Activated naive CD8-positive, alpha-beta T cell treated with anti-CD3 and anti-CD28 coated beads, Interleukin-2, amount 10 ng/mL, durations not matched to agents 7 days and 5 days (primary cell): Measurements from ENCODE around the gene MKI67. TPM values are rescaled to one million over a fixed set of nuclear protein-coding genes. Genes with fewer than 3 reads are reported as not detected.
A peak's percentile ranks its signal among the peaks of the same experiment; 100 is the strongest.

Experiments
- ATAC-seq: fragments of 150-1000 bp; cut with Tn5 transposase; one replicate; pipeline ENCODE4 v1.10.0; 2021; ENCODE audit warnings: low read depth, moderate library complexity
- POLR2A ChIA-PET: fragments of 350-600 bp; sonication (Branson Sonifier 250); formaldehyde crosslinking; loops from one replicate; lab custom pipeline; 2021; ENCODE audit warnings: antibody characterized with exemption; lab: Charles Lee
- DNase-seq: peaks from one replicate; pipeline ENCODE4 v3.0.0; 2021
- H3K27ac Mint-ChIP-seq: one replicate; pipeline ENCODE4 v1.8.0; 2022; ENCODE audit warnings: mild to moderate bottlenecking, mixed read lengths
- H3K27me3 Mint-ChIP-seq: one replicate; pipeline ENCODE4 v1.8.0; 2022; ENCODE audit warnings: mild to moderate bottlenecking, moderate library complexity, mixed read lengths
- H3K36me3 Mint-ChIP-seq: one replicate; pipeline ENCODE4 v1.8.0; 2021; ENCODE audit warnings: mild to moderate bottlenecking, mixed read lengths
- H3K4me1 Mint-ChIP-seq: one replicate; pipeline ENCODE4 v1.8.0; 2021; ENCODE audit warnings: mixed read lengths
- H3K4me3 Mint-ChIP-seq: one replicate; pipeline ENCODE4 v1.8.0; 2022; ENCODE audit warnings: mild to moderate bottlenecking, moderate library complexity, mixed read lengths
- H3K9me3 Mint-ChIP-seq: one replicate; pipeline ENCODE4 v1.8.0; 2021; ENCODE audit warnings: mixed read lengths
- total RNA-seq, 2 experiments: library from RNA; stranded (reverse); gene quantifications; one replicate each; pipeline ENCODE4 v1.2.3, GENCODE V29; 2021

MKI67 gene
- total RNA-seq, 2 experiments from 2014 or later = 256 to 280 TPM

DNA sequence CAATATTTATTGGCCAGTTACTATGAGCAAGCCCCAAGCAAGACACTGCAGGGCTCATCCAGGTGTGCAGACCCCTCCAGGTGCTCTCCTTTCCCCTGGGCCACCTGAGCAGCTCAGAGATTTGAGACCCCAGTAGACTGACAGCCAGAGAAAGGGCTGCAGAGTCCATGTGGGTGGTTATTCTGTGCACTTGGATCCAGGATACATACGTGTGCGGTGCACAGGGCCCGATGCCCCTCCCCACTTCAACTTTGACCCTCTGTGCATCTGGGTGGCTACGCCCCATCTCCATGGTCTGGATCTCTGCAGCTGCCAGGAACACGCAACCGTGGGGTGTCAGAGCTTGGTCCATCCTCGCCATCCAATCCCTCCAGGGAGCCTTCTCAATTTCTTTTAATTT lies 72.9 kb downstream of the MKI67 start:
- Mint-ChIP-seq H3K9me3 (no peaks in the 10 kb centered on the region), H3K4me3 (no peak overlapping the region), H3K27ac (no peak overlapping the region), H3K36me3 (peaks cover 44% of the 10 kb centered on the region), H3K27me3 (no peaks in the 10 kb centered on the region), H3K4me1 (peaks cover 34% of the 10 kb centered on the region)
- DNase-seq = no peak
- ATAC-seq = no peak
- POLR2A ChIA-PET = interaction anchor here (1.6 kb wide), 1 partner anchor 9 kb away, joined by 5 read pairs; no protein-coding TSS in a partner anchor

- no peak overlapping the region for H3K4me3 Mint-ChIP-seq
- H3K27ac Mint-ChIP-seq = no peak overlapping the region
- no peaks in the 10 kb centered on the region for H3K27me3 Mint-ChIP-seq
- H3K9me3 Mint-ChIP-seq = no peaks in the 10 kb centered on the region
- POLR2A ChIA-PET = interaction anchor here (1.6 kb wide), 1 partner anchor 9 kb away, joined by 5 read pairs; no protein-coding TSS in a partner anchor
- H3K36me3 Mint-ChIP-seq = peaks cover 39% of the 10 kb centered on the region
- DNase-seq (no peak), ATAC-seq (no peak)
- H3K4me1 Mint-ChIP-seq = peaks cover 33% of the 10 kb centered on the region
These were observed 73.5 kb downstream of the MKI67 start for GRCh38 chr10:128052696-128053095.

DNA sequence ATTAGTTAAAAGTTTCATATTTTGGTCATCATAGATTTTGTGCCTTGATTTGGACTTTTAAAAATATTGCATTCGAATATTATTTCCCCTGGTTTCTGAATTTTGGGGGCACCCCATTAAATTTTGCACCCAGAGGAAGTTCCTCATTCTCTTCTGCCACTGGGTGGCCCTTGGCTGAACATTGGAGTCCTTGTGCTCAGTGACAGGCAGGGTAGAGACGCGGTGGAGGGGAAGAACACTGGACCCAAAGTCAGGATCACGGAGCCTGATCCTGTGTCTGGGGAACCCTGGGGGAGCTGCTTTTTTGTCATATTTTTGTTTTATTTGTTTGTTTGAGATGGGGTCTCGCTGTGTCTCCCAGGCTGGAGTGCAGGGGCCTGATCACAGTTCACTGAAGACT lies 74.7 kb downstream of the MKI67 start:
- H3K27me3 Mint-ChIP-seq = no peaks in the 10 kb centered on the region
- no peak overlapping the region for H3K27ac Mint-ChIP-seq
- DNase-seq = no peak
- H3K4me3 Mint-ChIP-seq = no peak overlapping the region
- H3K36me3 Mint-ChIP-seq = peaks cover 35% of the 10 kb centered on the region
- ATAC-seq = no peak
- peaks cover 35% of the 10 kb centered on the region for H3K4me1 Mint-ChIP-seq
- H3K9me3 Mint-ChIP-seq = no peaks in the 10 kb centered on the region
- POLR2A ChIA-PET = interaction anchor here (0.5 kb wide), 1 partner anchor 27 kb away, joined by 4 read pairs; no protein-coding TSS in a partner anchor

GRCh38 chr10:128050936-128051335 lies 75.3 kb downstream of the MKI67 start:
- Mint-ChIP-seq H3K4me1 (peaks cover 35% of the 10 kb centered on the region), H3K27ac (peak overlapping the region; percentile 20), H3K36me3 (peaks cover 32% of the 10 kb centered on the region), H3K9me3 (no peaks in the 10 kb centered on the region), H3K4me3 (peak overlapping the region; percentile 51), H3K27me3 (no peaks in the 10 kb centered on the region)
- ATAC-seq (no peak), DNase-seq (no peak)
- POLR2A ChIA-PET = interaction anchor here (0.5 to 0.7 kb wide), 2 partner anchors 12 to 26 kb away, joined by 4 read pairs; no protein-coding TSS in a partner anchor

- Mint-ChIP-seq H3K36me3 (peaks cover 24% of the 10 kb centered on the region), H3K9me3 (no peaks in the 10 kb centered on the region), H3K27me3 (no peaks in the 10 kb centered on the region), H3K4me1 (peaks cover 33% of the 10 kb centered on the region), H3K27ac (peak overlapping the region; percentile 71), H3K4me3 (peak overlapping the region; percentile 51)
- ATAC-seq (no peak), DNase-seq (no peak)
- POLR2A ChIA-PET = interaction anchor here (0.7 kb wide), 1 partner anchor 12 kb away, joined by 3 read pairs; no protein-coding TSS in a partner anchor
These were observed 76.1 kb downstream of the MKI67 start for GRCh38 chr10:128050121-128050516.

GRCh38 chr10:128049226-128050120 lies 76.8 kb downstream of the MKI67 start:
- peak overlapping the region; percentile 91 for H3K4me3 Mint-ChIP-seq
- ATAC-seq (no peak), DNase-seq (no peak)
- peaks cover 33% of the 10 kb centered on the region for H3K4me1 Mint-ChIP-seq
- no peaks in the 10 kb centered on the region for H3K9me3 Mint-ChIP-seq
- H3K27ac Mint-ChIP-seq = no peak overlapping the region
- H3K27me3 Mint-ChIP-seq = no peaks in the 10 kb centered on the region
- H3K36me3 Mint-ChIP-seq = peaks cover 22% of the 10 kb centered on the region
- POLR2A ChIA-PET = interaction anchor here (0.7 to 3.6 kb wide), 8 partner anchors 10 to 76 kb away, joined by 3 to 125 read pairs (median 5); partner anchors contain the start of gene MKI67

DNA sequence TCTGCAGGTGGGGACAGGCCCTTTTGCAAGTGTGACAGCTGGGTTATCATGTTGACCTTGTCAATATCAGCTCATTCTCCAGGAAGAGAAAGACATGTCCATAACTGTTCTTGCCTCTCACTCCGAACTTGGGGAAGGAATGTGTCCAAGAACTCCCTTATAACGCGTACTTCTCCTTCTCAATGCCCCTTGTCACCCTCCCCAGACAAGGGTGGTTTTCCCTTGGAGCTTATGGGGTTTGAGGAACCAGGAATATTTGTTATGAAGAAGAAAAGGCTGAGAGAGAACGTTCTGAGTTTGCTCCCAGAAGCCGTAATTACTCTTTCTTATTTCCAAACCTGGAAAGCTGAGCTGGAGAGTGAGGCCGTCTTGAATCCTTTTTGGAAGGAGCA lies 77.4 kb downstream of the MKI67 start:
- peaks cover 33% of the 10 kb centered on the region for H3K4me1 Mint-ChIP-seq
- H3K9me3 Mint-ChIP-seq = no peaks in the 10 kb centered on the region
- H3K36me3 Mint-ChIP-seq = peaks cover 22% of the 10 kb centered on the region
- H3K4me3 Mint-ChIP-seq = peak overlapping the region; percentile 91
- DNase-seq = no peak
- no peaks in the 10 kb centered on the region for H3K27me3 Mint-ChIP-seq
- POLR2A ChIA-PET = interaction anchor here (0.7 to 3.6 kb wide), 7 partner anchors 11 to 77 kb away, joined by 3 to 125 read pairs (median 6); partner anchors contain the start of gene MKI67
- ATAC-seq = no peak
- peak overlapping the region; percentile 95 for H3K27ac Mint-ChIP-seq

GRCh38 chr10:128047991-128048818 lies 78.0 kb downstream of the MKI67 start:
- POLR2A ChIA-PET = interaction anchor here (0.7 to 3.6 kb wide), 11 partner anchors 9 to 133 kb away, joined by 3 to 125 read pairs (median 5); partner anchors contain the start of gene MKI67
- Mint-ChIP-seq H3K4me1 (peaks cover 33% of the 10 kb centered on the region), H3K36me3 (peaks cover 22% of the 10 kb centered on the region), H3K27ac (peak overlapping the region; percentile 95), H3K4me3 (peak overlapping the region; percentile 91), H3K27me3 (no peaks in the 10 kb centered on the region), H3K9me3 (no peaks in the 10 kb centered on the region)
- ATAC-seq (peak; percentile 38), DNase-seq (no peak)

DNA sequence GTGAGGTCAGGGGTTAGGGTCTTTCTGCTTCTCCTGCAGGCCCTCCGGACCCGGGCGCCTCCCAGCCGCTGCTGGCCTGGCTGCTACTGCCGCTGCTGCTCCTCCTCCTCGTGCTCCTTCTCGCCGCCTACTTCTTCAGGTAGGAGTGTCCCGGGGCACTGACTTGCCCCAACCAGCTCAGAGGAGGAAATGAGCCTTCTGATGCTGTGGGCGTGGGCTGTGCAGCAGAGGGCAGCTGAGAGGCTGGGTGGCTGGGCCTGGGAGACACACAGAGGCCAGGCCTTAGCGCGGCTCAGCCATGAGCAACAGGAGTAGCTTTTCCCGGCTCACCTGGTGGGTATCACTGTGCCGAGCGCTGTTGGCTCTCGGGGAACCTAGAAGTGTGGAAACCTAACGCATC lies 78.9 kb downstream of the MKI67 start:
- Mint-ChIP-seq H3K27ac (peak overlapping the region; percentile 95), H3K4me1 (peaks cover 33% of the 10 kb centered on the region), H3K9me3 (no peaks in the 10 kb centered on the region), H3K4me3 (peak overlapping the region; percentile 91), H3K27me3 (no peaks in the 10 kb centered on the region), H3K36me3 (peaks cover 19% of the 10 kb centered on the region)
- peak; percentile 76 for DNase-seq
- POLR2A ChIA-PET = interaction anchor here (0.9 to 3.6 kb wide), 9 partner anchors 10 to 134 kb away, joined by 3 to 125 read pairs (median 5); partner anchors contain the start of gene MKI67
- peak; percentile 99 for ATAC-seq

GRCh38 chr10:128046953-128047290 lies 79.3 kb downstream of the MKI67 start:
- DNase-seq (no peak), ATAC-seq (peak; percentile 1)
- POLR2A ChIA-PET = interaction anchor here (1.0 to 3.6 kb wide), 7 partner anchors 10 to 79 kb away, joined by 3 to 125 read pairs (median 10); partner anchors contain the start of gene MKI67
- Mint-ChIP-seq H3K27ac (peak overlapping the region; percentile 95), H3K9me3 (no peaks in the 10 kb centered on the region), H3K27me3 (no peaks in the 10 kb centered on the region), H3K4me1 (peaks cover 33% of the 10 kb centered on the region), H3K36me3 (peaks cover 17% of the 10 kb centered on the region), H3K4me3 (peak overlapping the region; percentile 91)
